ENCODE results near the gene AEBP1. TPM values are rescaled to one million over a fixed set of nuclear protein-coding genes. Genes with fewer than 3 reads are reported as not detected.

Gene AEBP1
- total RNA-seq, 2 donors from 2014 or later = 40.4 to 219 TPM

DNA sequence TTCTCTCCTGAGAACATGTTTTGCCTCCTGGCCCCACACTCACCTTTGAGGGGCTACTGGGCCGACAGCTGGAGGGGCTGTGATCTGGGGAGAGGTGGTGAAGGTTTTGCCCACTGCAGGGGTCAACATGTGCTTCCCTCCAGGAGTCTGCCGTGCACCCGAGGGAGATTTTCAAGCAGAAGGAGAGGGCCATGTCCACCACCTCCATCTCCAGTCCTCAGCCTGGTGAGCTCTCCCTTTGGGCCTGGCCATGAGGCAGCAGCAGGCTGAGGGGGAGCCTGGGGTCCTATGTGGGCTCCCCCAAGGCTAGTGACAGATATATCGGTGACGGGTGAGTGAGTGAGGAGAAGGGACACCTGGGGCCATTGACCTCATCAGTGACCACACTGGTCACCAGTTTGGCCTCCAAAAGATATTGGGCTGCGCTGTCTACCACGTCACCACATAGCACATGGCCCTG is 45.4 kb upstream of the AEBP1 start:
- H3K27ac ChIP-seq = no peak overlapping the region
- TF ChIP-seq POLR2AphosphoS5 (IDR thresholded peaks at IDR 0.05) (no peak), POLR2A (IDR thresholded peaks at IDR 0.05) (no peak)
- TF ChIP-seq, protein P1, sequence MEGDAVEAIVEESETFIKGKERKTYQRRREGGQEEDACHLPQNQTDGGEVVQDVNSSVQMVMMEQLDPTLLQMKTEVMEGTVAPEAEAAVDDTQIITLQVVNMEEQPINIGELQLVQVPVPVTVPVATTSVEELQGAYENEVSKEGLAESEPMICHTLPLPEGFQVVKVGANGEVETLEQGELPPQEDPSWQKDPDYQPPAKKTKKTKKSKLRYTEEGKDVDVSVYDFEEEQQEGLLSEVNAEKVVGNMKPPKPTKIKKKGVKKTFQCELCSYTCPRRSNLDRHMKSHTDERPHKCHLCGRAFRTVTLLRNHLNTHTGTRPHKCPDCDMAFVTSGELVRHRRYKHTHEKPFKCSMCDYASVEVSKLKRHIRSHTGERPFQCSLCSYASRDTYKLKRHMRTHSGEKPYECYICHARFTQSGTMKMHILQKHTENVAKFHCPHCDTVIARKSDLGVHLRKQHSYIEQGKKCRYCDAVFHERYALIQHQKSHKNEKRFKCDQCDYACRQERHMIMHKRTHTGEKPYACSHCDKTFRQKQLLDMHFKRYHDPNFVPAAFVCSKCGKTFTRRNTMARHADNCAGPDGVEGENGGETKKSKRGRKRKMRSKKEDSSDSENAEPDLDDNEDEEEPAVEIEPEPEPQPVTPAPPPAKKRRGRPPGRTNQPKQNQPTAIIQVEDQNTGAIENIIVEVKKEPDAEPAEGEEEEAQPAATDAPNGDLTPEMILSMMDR (IDR thresholded peaks at IDR 0.05) = no peak
- no peaks in the 10 kb centered on the region for H3K27me3 ChIP-seq (replicated peaks; ENCODE audit: insufficient read depth)
- no peaks in the 10 kb centered on the region for H3K4me1 ChIP-seq (replicated peaks)
- DNase-seq (ENCODE audit: low spot score) = no peak
- peaks cover 18 to 23% of the 10 kb centered on the region in 2 donors for H3K36me3 ChIP-seq
- intact Hi-C loops (cut with DNase I) = no loop called here
- no peaks in the 10 kb centered on the region for H3K9me3 ChIP-seq
- 89% methylated on average over 7 of the region's 7 CpGs for WGBS
- H3K4me3 ChIP-seq = no peak overlapping the region

DNA sequence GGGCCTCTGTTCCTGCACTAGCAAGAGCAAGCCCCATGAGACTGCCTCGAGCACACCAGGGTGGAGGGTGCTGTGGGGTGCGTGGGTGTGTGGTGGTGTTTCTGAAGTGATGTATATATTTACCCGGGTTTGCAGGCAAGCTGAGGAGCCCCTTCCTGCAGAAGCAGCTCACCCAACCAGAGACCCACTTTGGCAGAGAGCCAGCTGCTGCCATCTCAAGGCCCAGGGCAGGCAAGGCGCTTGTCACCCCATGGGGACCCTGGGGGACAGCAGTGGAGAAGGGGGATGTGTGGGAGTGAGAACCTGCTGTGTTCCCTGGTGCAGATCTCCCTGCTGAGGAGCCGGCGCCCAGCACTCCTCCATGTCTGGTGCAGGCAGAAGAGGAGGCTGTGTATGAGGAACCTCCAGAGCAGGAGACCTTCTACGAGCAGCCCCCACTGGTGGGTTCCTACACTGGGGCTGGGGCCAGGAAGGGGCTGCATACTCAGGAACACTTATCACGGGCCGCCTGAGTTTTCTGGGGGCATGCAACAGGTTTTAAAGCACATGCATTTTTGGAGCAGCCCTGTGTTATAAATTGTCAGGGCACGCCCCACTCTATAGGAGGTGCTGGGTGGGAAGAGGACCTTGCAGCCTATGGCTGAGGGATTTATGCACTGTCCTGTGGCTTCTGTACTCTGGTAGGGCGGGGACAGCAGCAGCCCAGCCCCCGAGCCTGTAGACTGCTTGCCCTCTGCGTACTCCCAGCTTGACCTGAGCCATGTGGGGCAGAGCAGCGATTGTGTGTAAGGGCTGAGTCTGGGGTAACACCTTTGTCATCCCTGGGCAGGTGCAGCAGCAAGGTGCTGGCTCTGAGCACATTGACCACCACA is 44.7 kb upstream of the AEBP1 start:
- Histone ChIP-seq H3K9me3 (no peaks in the 10 kb centered on the region), H3K27me3 (replicated peaks; ENCODE audit: insufficient read depth) (no peaks in the 10 kb centered on the region), H3K4me3 (no peak overlapping the region), H3K27ac (no peak overlapping the region), H3K4me1 (replicated peaks) (no peaks in the 10 kb centered on the region), H3K36me3 (peaks cover 18 to 23% of the 10 kb centered on the region in 2 donors)
- intact Hi-C loops (cut with DNase I) = no loop called here
- TF ChIP-seq, protein P1 (IDR thresholded peaks at IDR 0.05) = no peak
- TF ChIP-seq POLR2A (IDR thresholded peaks at IDR 0.05) (no peak), POLR2AphosphoS5 (IDR thresholded peaks at IDR 0.05) (no peak)
- 92% methylated on average over 14 of the region's 14 CpGs for WGBS
- DNase-seq (ENCODE audit: low spot score) = no peak

DNA sequence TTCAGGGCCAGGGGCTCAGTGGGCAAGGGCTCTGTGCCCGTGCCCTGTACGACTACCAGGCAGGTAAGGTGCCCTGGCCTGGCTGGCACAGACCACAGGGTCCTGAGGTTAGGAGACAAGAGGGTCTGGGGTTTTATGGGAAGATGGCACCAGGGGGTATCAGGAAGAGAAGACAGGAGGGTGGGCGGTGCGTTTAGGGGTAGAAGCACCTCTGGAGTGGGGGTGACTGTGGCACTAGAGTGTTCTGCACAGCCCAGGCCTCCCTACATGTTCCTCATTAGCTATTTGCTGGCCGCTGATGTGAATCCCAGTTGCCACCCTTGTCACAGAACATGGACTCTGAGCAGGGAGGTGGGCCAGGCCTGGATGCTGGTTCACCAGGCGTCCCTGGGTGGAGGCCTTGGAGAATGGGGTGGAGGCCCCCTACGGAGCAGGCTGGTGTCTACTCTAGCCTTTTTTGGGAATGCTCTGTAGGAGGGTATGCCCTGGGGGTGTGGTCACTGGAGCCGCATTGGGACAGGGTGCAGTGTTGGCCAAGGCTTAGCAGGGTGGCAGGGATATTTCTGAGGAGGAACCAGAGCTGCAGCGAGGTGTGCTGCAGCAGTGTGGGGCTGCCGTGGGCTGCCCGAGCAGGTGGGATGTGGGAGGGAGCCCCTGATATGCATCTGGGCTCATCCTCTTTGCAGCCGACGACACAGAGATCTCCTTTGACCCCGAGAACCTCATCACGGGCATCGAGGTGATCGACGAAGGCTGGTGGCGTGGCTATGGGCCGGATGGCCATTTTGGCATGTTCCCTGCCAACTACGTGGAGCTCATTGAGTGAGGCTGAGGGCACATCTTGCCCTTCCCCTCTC is 43.8 kb upstream of the AEBP1 start:
- Histone ChIP-seq H3K9me3 (no peaks in the 10 kb centered on the region), H3K27me3 (replicated peaks; ENCODE audit: insufficient read depth) (no peaks in the 10 kb centered on the region), H3K36me3 (peaks cover 18 to 23% of the 10 kb centered on the region in 2 donors), H3K27ac (no peak overlapping the region), H3K4me1 (replicated peaks) (no peaks in the 10 kb centered on the region), H3K4me3 (no peak overlapping the region)
- WGBS = 85% methylated on average over 21 of the region's 21 CpGs
- TF ChIP-seq, protein P1 (IDR thresholded peaks at IDR 0.05) = no peak
- no peak for TF ChIP-seq POLR2AphosphoS5 (IDR thresholded peaks at IDR 0.05)
- TF ChIP-seq POLR2A (IDR thresholded peaks at IDR 0.05) = no peak
- DNase-seq (ENCODE audit: low spot score) = no peak
- intact Hi-C loops (cut with DNase I) = no loop called here

DNA sequence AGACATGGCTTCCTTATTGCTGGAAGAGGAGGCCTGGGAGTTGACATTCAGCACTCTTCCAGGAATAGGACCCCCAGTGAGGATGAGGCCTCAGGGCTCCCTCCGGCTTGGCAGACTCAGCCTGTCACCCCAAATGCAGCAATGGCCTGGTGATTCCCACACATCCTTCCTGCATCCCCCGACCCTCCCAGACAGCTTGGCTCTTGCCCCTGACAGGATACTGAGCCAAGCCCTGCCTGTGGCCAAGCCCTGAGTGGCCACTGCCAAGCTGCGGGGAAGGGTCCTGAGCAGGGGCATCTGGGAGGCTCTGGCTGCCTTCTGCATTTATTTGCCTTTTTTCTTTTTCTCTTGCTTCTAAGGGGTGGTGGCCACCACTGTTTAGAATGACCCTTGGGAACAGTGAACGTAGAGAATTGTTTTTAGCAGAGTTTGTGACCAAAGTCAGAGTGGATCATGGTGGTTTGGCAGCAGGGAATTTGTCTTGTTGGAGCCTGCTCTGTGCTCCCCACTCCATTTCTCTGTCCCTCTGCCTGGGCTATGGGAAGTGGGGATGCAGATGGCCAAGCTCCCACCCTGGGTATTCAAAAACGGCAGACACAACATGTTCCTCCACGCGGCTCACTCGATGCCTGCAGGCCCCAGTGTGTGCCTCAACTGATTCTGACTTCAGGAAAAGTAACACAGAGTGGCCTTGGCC is 43.0 kb upstream of the AEBP1 start:
- H3K27me3 ChIP-seq (replicated peaks; ENCODE audit: insufficient read depth) = no peaks in the 10 kb centered on the region
- intact Hi-C loops (cut with DNase I) = no loop called here
- H3K36me3 ChIP-seq = peaks cover 18 to 23% of the 10 kb centered on the region in 2 donors
- H3K4me1 ChIP-seq (replicated peaks) = no peaks in the 10 kb centered on the region
- 80% methylated on average over 8 of the region's 8 CpGs for WGBS
- H3K27ac ChIP-seq = no peak overlapping the region
- no peak for DNase-seq (ENCODE audit: low spot score)
- TF ChIP-seq POLR2A (IDR thresholded peaks at IDR 0.05) (no peak), POLR2AphosphoS5 (IDR thresholded peaks at IDR 0.05) (no peak)
- TF ChIP-seq, protein P1 (IDR thresholded peaks at IDR 0.05) = no peak
- no peaks in the 10 kb centered on the region for H3K9me3 ChIP-seq
- no peak overlapping the region for H3K4me3 ChIP-seq
